ENCODE measurements around the gene ORAI2. TPM values are rescaled to one million over a fixed set of nuclear protein-coding genes. Genes with fewer than 3 reads are reported as not detected.

ORAI2 gene
- total RNA-seq, 1 donor from 2014 or later, result 39.3 TPM

GRCh38 chr7:102392330-102392729 is 41.0 kb upstream of the ORAI2 start:
- no peak overlapping the region for H3K4me3 Mint-ChIP-seq (ENCODE audit: unreplicated experiment)
- DNase-seq (ENCODE audit: low spot score), result no peak
- H3K36me3 Mint-ChIP-seq (ENCODE audit: low read depth, unreplicated experiment), result peaks cover 10% of the 10 kb centered on the region
- H3K27me3 Mint-ChIP-seq (ENCODE audit: unreplicated experiment), result peaks cover 12% of the 10 kb centered on the region
- no peaks in the 10 kb centered on the region for H3K9me3 Mint-ChIP-seq (ENCODE audit: unreplicated experiment)
- no peak for TF ChIP-seq CTCF (IDR thresholded peaks at IDR 0.05; ENCODE audit: unreplicated experiment)
- peaks cover 36% of the 10 kb centered on the region for H3K4me1 Mint-ChIP-seq (ENCODE audit: unreplicated experiment)
- peak overlapping the region; percentile 76 for H3K27ac Mint-ChIP-seq (ENCODE audit: unreplicated experiment)

GRCh38 chr7:102393467-102393866 is 39.9 kb upstream of the ORAI2 start:
- Mint-ChIP-seq H3K4me1 (ENCODE audit: unreplicated experiment) (peaks cover 38% of the 10 kb centered on the region), H3K27me3 (ENCODE audit: unreplicated experiment) (peaks cover 13% of the 10 kb centered on the region), H3K9me3 (ENCODE audit: unreplicated experiment) (no peaks in the 10 kb centered on the region), H3K36me3 (ENCODE audit: low read depth, unreplicated experiment) (peaks cover 15% of the 10 kb centered on the region), H3K27ac (ENCODE audit: unreplicated experiment) (peak overlapping the region; percentile 90), H3K4me3 (ENCODE audit: unreplicated experiment) (peak overlapping the region; percentile 76)
- no peak for TF ChIP-seq CTCF (IDR thresholded peaks at IDR 0.05; ENCODE audit: unreplicated experiment)
- no peak for DNase-seq (ENCODE audit: low spot score)

GRCh38 chr7:102395592-102395872 is 37.8 kb upstream of the ORAI2 start:
- Mint-ChIP-seq H3K9me3 (ENCODE audit: unreplicated experiment) (no peaks in the 10 kb centered on the region), H3K4me3 (ENCODE audit: unreplicated experiment) (peak overlapping the region; percentile 97), H3K36me3 (ENCODE audit: low read depth, unreplicated experiment) (peaks cover 27% of the 10 kb centered on the region), H3K4me1 (ENCODE audit: unreplicated experiment) (peaks cover 38% of the 10 kb centered on the region), H3K27me3 (ENCODE audit: unreplicated experiment) (peaks cover 14% of the 10 kb centered on the region), H3K27ac (ENCODE audit: unreplicated experiment) (peak overlapping the region; percentile 100)
- TF ChIP-seq CTCF (IDR thresholded peaks at IDR 0.05; ENCODE audit: unreplicated experiment), result no peak
- no peak for DNase-seq (ENCODE audit: low spot score)

GRCh38 chr7:102395873-102396709 is 37.3 kb upstream of the ORAI2 start, which contains the start of gene PRKRIP1:
PRKRIP1 (plus strand) TSS chr7:102396363; CDS start chr7:102396412, 49 bp downstream.
- peaks cover 38% of the 10 kb centered on the region for H3K4me1 Mint-ChIP-seq (ENCODE audit: unreplicated experiment)
- peaks cover 14% of the 10 kb centered on the region for H3K27me3 Mint-ChIP-seq (ENCODE audit: unreplicated experiment)
- TF ChIP-seq CTCF (IDR thresholded peaks at IDR 0.05; ENCODE audit: unreplicated experiment), result no peak
- peak within 1 kb of the TSS; percentile 100 for H3K27ac Mint-ChIP-seq (ENCODE audit: unreplicated experiment)
- H3K36me3 Mint-ChIP-seq (ENCODE audit: low read depth, unreplicated experiment), result peaks cover 31% of the 10 kb centered on the region
- H3K9me3 Mint-ChIP-seq (ENCODE audit: unreplicated experiment), result no peaks in the 10 kb centered on the region
- DNase-seq (ENCODE audit: low spot score), result peak; percentile 76
- H3K4me3 Mint-ChIP-seq (ENCODE audit: unreplicated experiment), result peak within 1 kb of the TSS; percentile 97

GRCh38 chr7:102396710-102397019 is 36.7 kb upstream of the ORAI2 start:
- Mint-ChIP-seq H3K4me3 (ENCODE audit: unreplicated experiment) (peak overlapping the region; percentile 97), H3K27ac (ENCODE audit: unreplicated experiment) (peak overlapping the region; percentile 100), H3K27me3 (ENCODE audit: unreplicated experiment) (peaks cover 14% of the 10 kb centered on the region), H3K36me3 (ENCODE audit: low read depth, unreplicated experiment) (peaks cover 32% of the 10 kb centered on the region), H3K9me3 (ENCODE audit: unreplicated experiment) (no peaks in the 10 kb centered on the region), H3K4me1 (ENCODE audit: unreplicated experiment) (peaks cover 38% of the 10 kb centered on the region)
- no peak for TF ChIP-seq CTCF (IDR thresholded peaks at IDR 0.05; ENCODE audit: unreplicated experiment)
- no peak for DNase-seq (ENCODE audit: low spot score)

Measured in endothelial cell (in vitro differentiated cells).